Hematopoietic multipotent progenitor cell treated with erythropoietin and hydrocortisone succinate and interleukin-3 and kit ligand, for 4 days (in vitro differentiated cells): ENCODE results near the gene GET4.

Experiments
- DNase-seq: peaks from one replicate; pipeline ENCODE4 v3.0.0-alpha.2; 2015

GET4 gene

GRCh38 chr7:876077-876971, at the start of gene GET4:
Gene GET4 (plus strand): TSS chr7:876554. CDS start chr7:876646, 92 bp downstream.
- DNase-seq = peak; percentile 97

- DNase-seq = no peak
Measured at GRCh38 chr7:828793-829561, 47.4 kb upstream of the GET4 start.

GRCh38 chr7:830069-830468, 46.3 kb upstream of the GET4 start:
- no peak for DNase-seq

- DNase-seq = peak; percentile 73
Measured at GRCh38 chr7:831596-832166, 44.7 kb upstream of the GET4 start.

- peak; percentile 20 for DNase-seq
Measured at GRCh38 chr7:832167-832967, 44.0 kb upstream of the GET4 start, which contains the start of gene SUN1. Gene SUN1 (plus strand): TSS chr7:832476. CDS start chr7:832525, 49 bp downstream.

GRCh38 chr7:832968-833424, 43.4 kb upstream of the GET4 start:
- DNase-seq = no peak

- DNase-seq = no peak
Measured at GRCh38 chr7:833601-834258, 42.6 kb upstream of the GET4 start.

GRCh38 chr7:834277-834676, 42.1 kb upstream of the GET4 start:
- DNase-seq = no peak

- DNase-seq = no peak
Measured at GRCh38 chr7:835021-835420, 41.3 kb upstream of the GET4 start.

GRCh38 chr7:835485-836401, 40.6 kb upstream of the GET4 start:
- DNase-seq = peak; percentile 18

- peak; percentile 43 for DNase-seq
Measured at GRCh38 chr7:836429-836828, 39.9 kb upstream of the GET4 start.

GRCh38 chr7:837001-837400, 39.4 kb upstream of the GET4 start:
- DNase-seq = no peak

GRCh38 chr7:840001-840600, 36.3 kb upstream of the GET4 start:
- no peak for DNase-seq

- DNase-seq = no peak
Measured at GRCh38 chr7:841943-842342, 34.4 kb upstream of the GET4 start.

- no peak for DNase-seq
Measured at GRCh38 chr7:842431-843031, 33.8 kb upstream of the GET4 start.

- DNase-seq = no peak
Measured at GRCh38 chr7:843230-843629, 33.1 kb upstream of the GET4 start.

- DNase-seq = no peak
Measured at GRCh38 chr7:844043-844442, 32.3 kb upstream of the GET4 start.

GRCh38 chr7:844514-844913, 31.8 kb upstream of the GET4 start:
- DNase-seq = no peak

- no peak for DNase-seq
Measured at GRCh38 chr7:845091-845490, 31.3 kb upstream of the GET4 start.

GRCh38 chr7:845731-846130, 30.6 kb upstream of the GET4 start:
- DNase-seq = no peak
